ENCODE results near the gene VGLL3. TPM values are rescaled to one million over a fixed set of nuclear protein-coding genes. Genes with fewer than 3 reads are reported as not detected.
"Not testable (repeated sequence)": the region's sequence is repeated elsewhere in the genome, so short reads cannot be mapped to it uniquely, and the experiment has no call there.

Gene VGLL3
- total and polyA plus RNA-seq, 9 donors: 7.7 to 36.3 (median 20.4) TPM

DNA sequence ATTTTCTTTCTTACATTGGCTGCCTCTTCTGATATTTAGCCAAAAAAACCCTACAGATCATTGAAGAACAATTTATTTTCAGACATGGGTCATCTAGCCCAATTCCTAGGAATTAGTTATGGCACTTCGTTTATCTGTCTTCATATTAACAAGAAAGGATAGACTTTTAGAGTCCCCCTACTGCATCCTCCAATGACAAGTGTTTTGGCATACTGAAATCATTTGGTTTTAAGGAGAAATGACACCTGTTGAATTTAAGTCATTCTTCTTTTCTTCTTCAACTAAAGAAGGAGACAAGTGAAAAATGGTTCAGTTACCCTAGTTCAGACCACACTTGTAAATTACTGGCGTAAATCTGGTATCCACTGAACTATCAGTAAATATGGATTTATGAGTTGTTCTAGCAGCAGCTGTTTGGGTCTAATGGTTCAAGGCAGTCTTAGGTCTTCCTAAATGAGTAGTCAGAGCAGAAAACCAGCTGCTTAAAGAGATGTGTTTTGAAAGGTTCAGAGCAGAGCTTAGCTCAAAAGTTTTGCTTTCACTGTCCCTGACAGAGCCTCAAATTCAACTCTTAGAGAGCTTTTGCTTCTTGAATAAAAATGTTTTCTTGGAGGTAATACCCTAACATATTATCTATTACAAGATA is 5.6 kb downstream of the VGLL3 start:
- no peaks in the 10 kb centered on the region for H3K27me3 ChIP-seq
- no peaks in the 10 kb centered on the region for H3K9me3 ChIP-seq
- no peak overlapping the region for H3K4me3 ChIP-seq
- DNase-seq: no peak
- H3K36me3 ChIP-seq: no peaks in the 10 kb centered on the region
- peaks cover 6% of the 10 kb centered on the region for H3K4me1 ChIP-seq (ENCODE audit: insufficient read depth)
- intact Hi-C loops (cut with DNase I): no loop called here
- peak overlapping the region in 1 of 2 donors; percentile 34 for H3K27ac ChIP-seq
- TF ChIP-seq POLR2A (IDR thresholded peaks at IDR 0.05) (no peak), EP300 (IDR thresholded peaks at IDR 0.05) (no peak)
- WGBS, 3 donors: 16 to 25% (median 24%) methylated on average over 2 of the region's 2 CpGs

DNA sequence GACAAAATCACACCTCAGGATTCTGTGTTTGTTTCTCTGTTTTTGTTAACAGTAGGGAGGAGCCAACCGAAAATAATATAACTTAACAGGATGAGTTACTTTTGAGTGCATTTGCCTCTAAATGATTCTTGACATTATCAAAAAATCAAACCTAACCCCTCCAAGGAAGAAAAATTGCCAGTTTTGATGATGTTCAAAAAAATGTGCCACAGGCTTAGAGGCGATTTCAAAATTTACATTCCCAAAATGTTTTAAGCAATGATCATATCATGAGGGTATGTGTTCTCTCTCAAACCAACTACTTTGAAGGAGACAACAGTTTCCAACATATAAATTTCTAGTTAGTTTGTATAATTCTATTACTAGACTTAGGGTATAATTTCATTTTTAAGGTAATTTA is 6.7 kb downstream of the VGLL3 start:
- Histone ChIP-seq H3K9me3 (no peaks in the 10 kb centered on the region), H3K27me3 (no peaks in the 10 kb centered on the region), H3K4me1 (ENCODE audit: insufficient read depth) (peaks cover 6% of the 10 kb centered on the region), H3K36me3 (no peaks in the 10 kb centered on the region), H3K4me3 (no peak overlapping the region), H3K27ac (no peak overlapping the region)
- intact Hi-C loops (cut with DNase I): no loop called here
- DNase-seq: no peak
- TF ChIP-seq POLR2A (IDR thresholded peaks at IDR 0.05): no peak
- no peak for TF ChIP-seq EP300 (IDR thresholded peaks at IDR 0.05)
- TF ChIP-seq, protein P1, sequence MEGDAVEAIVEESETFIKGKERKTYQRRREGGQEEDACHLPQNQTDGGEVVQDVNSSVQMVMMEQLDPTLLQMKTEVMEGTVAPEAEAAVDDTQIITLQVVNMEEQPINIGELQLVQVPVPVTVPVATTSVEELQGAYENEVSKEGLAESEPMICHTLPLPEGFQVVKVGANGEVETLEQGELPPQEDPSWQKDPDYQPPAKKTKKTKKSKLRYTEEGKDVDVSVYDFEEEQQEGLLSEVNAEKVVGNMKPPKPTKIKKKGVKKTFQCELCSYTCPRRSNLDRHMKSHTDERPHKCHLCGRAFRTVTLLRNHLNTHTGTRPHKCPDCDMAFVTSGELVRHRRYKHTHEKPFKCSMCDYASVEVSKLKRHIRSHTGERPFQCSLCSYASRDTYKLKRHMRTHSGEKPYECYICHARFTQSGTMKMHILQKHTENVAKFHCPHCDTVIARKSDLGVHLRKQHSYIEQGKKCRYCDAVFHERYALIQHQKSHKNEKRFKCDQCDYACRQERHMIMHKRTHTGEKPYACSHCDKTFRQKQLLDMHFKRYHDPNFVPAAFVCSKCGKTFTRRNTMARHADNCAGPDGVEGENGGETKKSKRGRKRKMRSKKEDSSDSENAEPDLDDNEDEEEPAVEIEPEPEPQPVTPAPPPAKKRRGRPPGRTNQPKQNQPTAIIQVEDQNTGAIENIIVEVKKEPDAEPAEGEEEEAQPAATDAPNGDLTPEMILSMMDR (IDR thresholded peaks at IDR 0.05): no peak
- 48 to 59% (median 52%) methylated on average over 2 of the region's 2 CpGs for WGBS, 3 donors

DNA sequence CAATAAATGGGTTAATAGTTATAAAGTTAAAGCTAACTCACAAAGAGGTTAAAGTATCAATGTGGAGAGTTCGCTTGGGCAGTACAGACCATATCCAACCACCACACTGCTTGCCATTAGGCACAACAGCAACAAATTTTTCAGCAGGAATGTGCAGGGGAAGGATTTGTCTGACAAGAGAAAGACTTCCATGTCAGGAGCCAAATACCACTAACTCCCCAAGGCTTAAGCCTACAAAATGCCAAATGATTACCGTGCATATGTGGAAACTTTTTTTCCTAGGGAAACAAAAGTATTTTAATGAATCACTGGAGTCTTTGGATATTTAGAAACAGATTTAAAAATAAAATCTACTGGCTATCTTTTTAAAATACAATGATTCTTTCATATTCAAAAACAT is 8.1 kb downstream of the VGLL3 start:
- peak overlapping the region in 1 of 2 donors; percentile 58 for H3K27ac ChIP-seq
- intact Hi-C loops (cut with DNase I): no loop called here
- no peak overlapping the region for H3K4me3 ChIP-seq
- no peak for DNase-seq
- no peaks in the 10 kb centered on the region for H3K27me3 ChIP-seq
- peaks cover 10% of the 10 kb centered on the region for H3K4me1 ChIP-seq (ENCODE audit: insufficient read depth)
- TF ChIP-seq POLR2A (IDR thresholded peaks at IDR 0.05) (no peak), EP300 (IDR thresholded peaks at IDR 0.05) (no peak)
- TF ChIP-seq, protein P1 (IDR thresholded peaks at IDR 0.05): no peak
- no peaks in the 10 kb centered on the region for H3K9me3 ChIP-seq
- no peaks in the 10 kb centered on the region for H3K36me3 ChIP-seq
- 3 to 8% (median 5%) methylated on average over 2 of the region's 2 CpGs for WGBS, 3 donors

DNA sequence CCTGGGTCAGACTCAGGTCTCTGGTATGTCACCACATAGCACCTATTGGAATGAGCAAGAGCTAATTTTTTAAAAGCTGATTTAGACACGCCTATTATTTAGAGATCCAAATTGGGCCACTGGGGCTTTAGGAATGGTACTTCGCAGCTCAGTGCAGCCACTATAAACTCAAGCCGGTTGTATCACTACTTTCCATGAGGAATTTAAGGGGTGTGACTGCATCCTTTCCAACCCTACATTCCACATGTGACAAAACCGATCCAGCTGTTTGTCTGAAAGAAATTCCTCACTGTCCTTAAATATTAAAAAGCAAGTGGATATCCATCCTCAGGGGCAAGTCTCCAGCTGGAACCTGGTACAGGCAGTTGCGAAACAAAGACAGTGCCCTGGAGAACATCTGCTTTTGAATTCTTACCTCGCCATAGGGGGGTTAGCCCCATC is 12.8 kb downstream of the VGLL3 start:
- H3K4me3 ChIP-seq: no peak overlapping the region
- H3K9me3 ChIP-seq: no peaks in the 10 kb centered on the region
- TF ChIP-seq POLR2A (IDR thresholded peaks at IDR 0.05) (no peak), EP300 (IDR thresholded peaks at IDR 0.05) (no peak)
- TF ChIP-seq, protein P1 (IDR thresholded peaks at IDR 0.05): no peak
- no peak for DNase-seq
- H3K27me3 ChIP-seq: no peaks in the 10 kb centered on the region
- H3K36me3 ChIP-seq: no peaks in the 10 kb centered on the region
- intact Hi-C loops (cut with DNase I): no loop called here
- H3K4me1 ChIP-seq (ENCODE audit: insufficient read depth): peaks cover 6% of the 10 kb centered on the region
- 35 to 46% (median 39%) methylated on average over 6 of the region's 6 CpGs for WGBS, 3 donors
- H3K27ac ChIP-seq: no peak overlapping the region

DNA sequence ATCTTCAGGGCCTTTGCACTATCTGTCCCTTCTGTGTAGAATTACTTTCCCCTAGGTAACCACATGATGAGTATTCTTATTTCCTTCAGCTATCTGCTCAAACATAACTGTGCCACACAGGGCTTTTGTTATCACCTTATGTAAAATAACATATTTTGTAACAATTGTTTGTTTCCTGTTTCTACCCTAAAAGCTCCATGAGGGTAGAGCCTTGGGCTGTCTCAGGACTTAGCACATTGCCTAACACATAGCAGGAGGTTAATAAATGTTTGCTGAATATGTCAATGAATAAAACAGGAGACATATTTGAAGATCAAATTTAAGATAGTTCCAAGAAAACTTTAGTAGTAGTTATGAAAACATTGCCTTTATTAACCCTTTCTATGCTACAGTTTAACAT is 14.7 kb downstream of the VGLL3 start:
- TF ChIP-seq POLR2A (IDR thresholded peaks at IDR 0.05): no peak
- no peak for TF ChIP-seq EP300 (IDR thresholded peaks at IDR 0.05)
- TF ChIP-seq, protein P1 (IDR thresholded peaks at IDR 0.05): no peak
- no peak for DNase-seq
- Histone ChIP-seq H3K4me3 (no peak overlapping the region), H3K9me3 (no peaks in the 10 kb centered on the region), H3K27me3 (no peaks in the 10 kb centered on the region), H3K4me1 (ENCODE audit: insufficient read depth) (peaks cover 4% of the 10 kb centered on the region), H3K36me3 (no peaks in the 10 kb centered on the region), H3K27ac (no peak overlapping the region)
- intact Hi-C loops (cut with DNase I): no loop called here

DNA sequence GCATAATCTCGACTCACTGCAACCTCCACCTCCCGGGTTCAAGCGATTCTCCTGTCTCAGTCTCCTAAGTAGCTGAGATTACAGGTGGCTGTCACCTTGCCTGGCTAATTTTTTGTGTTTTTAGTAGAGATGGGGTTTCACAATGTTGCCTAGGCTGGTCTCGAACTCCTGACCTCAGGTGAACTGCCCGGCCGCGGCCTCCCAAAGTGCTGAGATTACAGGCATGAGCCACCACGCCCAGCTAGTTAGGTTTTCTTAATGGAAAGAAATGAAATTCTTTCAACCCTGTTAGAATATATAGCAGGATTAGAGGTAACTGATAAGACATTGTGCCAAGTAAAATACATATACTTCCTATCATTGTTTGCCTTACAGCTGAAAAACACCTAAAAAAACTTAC is 16.8 kb downstream of the VGLL3 start:
- WGBS, 3 donors: 93 to 95% (median 94%) methylated on average over 8 of the region's 8 CpGs
- H3K36me3 ChIP-seq; H3K4me3 ChIP-seq; H3K27me3 ChIP-seq; intact Hi-C loops (cut with DNase I); H3K27ac ChIP-seq; DNase-seq; H3K9me3 ChIP-seq; H3K4me1 ChIP-seq (ENCODE audit: insufficient read depth): not testable (repeated sequence)
